Neural cell (in vitro differentiated cells): ENCODE measurements around the gene ENAM.

Experiments used
- EP300 ChIP-seq: fragments of 450-650 bp; conservative IDR thresholded peaks from 2 replicates; pipeline ENCODE4 v1.6.1; 2014; ENCODE audit warnings: antibody characterized with exemption, mild to moderate bottlenecking, moderate library complexity; ENCODE audit not compliant: poor library complexity, severe bottlenecking
- EZH2 ChIP-seq: fragments of 200-600, 300-800 bp; shearing (Covaris generic), sonication (generic); IDR thresholded peaks from 2 replicates; pipeline ENCODE4 v1.6.1; 2014; ENCODE audit warnings: antibody characterized with exemption, low read length, borderline replicate concordance, mild to moderate bottlenecking; ENCODE audit not compliant: insufficient read depth, poor library complexity, severe bottlenecking
- POLR2AphosphoS5 ChIP-seq: IDR thresholded peaks from 2 replicates; pipeline ENCODE4 v1.6.1; 2012
- RAD21 ChIP-seq: fragments of 450-650 bp; conservative IDR thresholded peaks from 2 replicates; pipeline ENCODE4 v1.6.1; 2014; ENCODE audit warnings: antibody characterized with exemption, mild to moderate bottlenecking, moderate library complexity
- TAF1 ChIP-seq: IDR thresholded peaks from 2 replicates; pipeline ENCODE4 v1.6.1; 2012; ENCODE audit warnings: low read depth
- TF ChIP-seq, protein P1 (sequence below): fragments of 450-650 bp; IDR thresholded peaks from 2 replicates; pipeline ENCODE4 v1.5.1; 2014; ENCODE audit warnings: antibody characterized with exemption, mild to moderate bottlenecking, moderate library complexity; ENCODE audit not compliant: poor library complexity, severe bottlenecking
- TF ChIP-seq, protein P2 (sequence below): IDR thresholded peaks from 2 replicates; pipeline ENCODE4 v1.6.1; 2012; ENCODE audit warnings: borderline replicate concordance

DNA sequence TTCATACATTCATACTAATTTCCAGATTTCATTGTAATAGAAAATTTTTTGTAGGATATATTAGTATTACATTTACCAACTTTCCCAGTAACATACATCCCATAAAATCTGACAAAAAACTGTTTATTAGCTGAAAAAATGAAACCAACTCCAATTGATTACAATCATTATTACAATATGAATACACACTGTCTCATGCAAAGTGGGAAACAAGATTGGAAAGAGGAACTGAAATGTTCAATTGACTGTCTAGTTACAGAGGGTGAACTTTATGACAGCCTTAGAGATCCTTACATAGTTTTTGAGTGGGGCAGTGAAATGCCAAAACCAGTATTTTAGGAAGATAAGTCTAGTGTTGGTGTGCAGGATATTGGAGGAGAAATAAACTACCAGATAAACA lies 38.8 kb upstream of the ENAM start:
- TF ChIP-seq, protein P1, sequence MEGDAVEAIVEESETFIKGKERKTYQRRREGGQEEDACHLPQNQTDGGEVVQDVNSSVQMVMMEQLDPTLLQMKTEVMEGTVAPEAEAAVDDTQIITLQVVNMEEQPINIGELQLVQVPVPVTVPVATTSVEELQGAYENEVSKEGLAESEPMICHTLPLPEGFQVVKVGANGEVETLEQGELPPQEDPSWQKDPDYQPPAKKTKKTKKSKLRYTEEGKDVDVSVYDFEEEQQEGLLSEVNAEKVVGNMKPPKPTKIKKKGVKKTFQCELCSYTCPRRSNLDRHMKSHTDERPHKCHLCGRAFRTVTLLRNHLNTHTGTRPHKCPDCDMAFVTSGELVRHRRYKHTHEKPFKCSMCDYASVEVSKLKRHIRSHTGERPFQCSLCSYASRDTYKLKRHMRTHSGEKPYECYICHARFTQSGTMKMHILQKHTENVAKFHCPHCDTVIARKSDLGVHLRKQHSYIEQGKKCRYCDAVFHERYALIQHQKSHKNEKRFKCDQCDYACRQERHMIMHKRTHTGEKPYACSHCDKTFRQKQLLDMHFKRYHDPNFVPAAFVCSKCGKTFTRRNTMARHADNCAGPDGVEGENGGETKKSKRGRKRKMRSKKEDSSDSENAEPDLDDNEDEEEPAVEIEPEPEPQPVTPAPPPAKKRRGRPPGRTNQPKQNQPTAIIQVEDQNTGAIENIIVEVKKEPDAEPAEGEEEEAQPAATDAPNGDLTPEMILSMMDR, result no peak
- no peak for TF ChIP-seq TAF1
- TF ChIP-seq POLR2AphosphoS5, result no peak
- TF ChIP-seq, protein P2, sequence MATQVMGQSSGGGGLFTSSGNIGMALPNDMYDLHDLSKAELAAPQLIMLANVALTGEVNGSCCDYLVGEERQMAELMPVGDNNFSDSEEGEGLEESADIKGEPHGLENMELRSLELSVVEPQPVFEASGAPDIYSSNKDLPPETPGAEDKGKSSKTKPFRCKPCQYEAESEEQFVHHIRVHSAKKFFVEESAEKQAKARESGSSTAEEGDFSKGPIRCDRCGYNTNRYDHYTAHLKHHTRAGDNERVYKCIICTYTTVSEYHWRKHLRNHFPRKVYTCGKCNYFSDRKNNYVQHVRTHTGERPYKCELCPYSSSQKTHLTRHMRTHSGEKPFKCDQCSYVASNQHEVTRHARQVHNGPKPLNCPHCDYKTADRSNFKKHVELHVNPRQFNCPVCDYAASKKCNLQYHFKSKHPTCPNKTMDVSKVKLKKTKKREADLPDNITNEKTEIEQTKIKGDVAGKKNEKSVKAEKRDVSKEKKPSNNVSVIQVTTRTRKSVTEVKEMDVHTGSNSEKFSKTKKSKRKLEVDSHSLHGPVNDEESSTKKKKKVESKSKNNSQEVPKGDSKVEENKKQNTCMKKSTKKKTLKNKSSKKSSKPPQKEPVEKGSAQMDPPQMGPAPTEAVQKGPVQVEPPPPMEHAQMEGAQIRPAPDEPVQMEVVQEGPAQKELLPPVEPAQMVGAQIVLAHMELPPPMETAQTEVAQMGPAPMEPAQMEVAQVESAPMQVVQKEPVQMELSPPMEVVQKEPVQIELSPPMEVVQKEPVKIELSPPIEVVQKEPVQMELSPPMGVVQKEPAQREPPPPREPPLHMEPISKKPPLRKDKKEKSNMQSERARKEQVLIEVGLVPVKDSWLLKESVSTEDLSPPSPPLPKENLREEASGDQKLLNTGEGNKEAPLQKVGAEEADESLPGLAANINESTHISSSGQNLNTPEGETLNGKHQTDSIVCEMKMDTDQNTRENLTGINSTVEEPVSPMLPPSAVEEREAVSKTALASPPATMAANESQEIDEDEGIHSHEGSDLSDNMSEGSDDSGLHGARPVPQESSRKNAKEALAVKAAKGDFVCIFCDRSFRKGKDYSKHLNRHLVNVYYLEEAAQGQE, result no peak
- no peak for TF ChIP-seq EP300
- no peak for TF ChIP-seq EZH2
- no peak for TF ChIP-seq RAD21
